Suppressor macrophage treated with lipopolysaccharide for 1 hour (primary cell): Measurements from ENCODE around the gene PPP1R9B.

ENCODE experiments used
- DNase-seq, 3 donors: peaks; one replicate each; pipeline ENCODE4 v3.0.0-alpha.2; 2020 to 2022

PPP1R9B gene

DNA sequence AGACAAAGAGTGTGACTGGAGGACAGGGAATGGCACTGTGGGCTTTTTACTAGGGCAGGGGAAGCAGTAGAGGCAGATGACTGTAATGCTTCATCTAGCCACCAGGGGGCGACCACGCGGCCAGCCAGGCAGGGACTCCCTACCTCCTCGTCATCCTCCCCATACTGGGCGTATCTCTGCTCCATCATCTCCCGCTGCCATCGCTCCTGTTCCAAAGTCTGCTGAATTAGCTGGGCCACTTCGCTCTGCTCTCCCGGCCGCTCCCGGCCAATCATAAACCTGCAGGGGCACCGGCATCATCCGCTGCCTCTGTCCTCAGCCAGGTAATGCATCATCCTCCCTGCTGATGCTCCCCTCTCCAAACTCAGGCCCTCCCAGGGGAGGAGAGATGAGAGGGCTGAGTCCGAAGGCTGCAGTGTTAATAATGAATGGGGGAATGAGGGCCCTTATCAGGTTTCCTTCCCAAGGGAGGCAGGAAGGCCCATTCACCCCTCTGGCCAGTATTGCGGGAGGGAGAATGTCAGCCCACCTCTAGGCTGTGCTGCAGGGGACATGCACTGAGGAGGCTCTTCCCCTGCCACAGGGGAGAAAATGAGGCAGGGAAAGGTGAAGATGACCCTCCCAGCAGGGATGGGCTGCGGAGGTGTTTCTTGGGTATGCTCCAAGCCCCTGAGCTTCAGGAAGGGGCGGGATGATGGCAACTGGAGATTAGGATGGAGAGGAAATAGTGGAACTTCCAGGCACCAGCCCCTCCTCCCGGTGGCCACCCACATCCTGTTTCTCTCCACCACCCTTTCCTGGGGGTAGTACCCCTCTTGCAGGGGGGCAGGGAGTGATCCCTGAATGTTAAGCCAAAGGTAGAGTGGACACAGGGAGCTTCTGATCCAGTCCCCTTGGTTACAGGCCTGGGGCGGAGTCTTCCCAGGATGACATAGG lies 10.3 kb downstream of the PPP1R9B start:
- peak; percentile 83 to 84 (median 83) for DNase-seq

DNA sequence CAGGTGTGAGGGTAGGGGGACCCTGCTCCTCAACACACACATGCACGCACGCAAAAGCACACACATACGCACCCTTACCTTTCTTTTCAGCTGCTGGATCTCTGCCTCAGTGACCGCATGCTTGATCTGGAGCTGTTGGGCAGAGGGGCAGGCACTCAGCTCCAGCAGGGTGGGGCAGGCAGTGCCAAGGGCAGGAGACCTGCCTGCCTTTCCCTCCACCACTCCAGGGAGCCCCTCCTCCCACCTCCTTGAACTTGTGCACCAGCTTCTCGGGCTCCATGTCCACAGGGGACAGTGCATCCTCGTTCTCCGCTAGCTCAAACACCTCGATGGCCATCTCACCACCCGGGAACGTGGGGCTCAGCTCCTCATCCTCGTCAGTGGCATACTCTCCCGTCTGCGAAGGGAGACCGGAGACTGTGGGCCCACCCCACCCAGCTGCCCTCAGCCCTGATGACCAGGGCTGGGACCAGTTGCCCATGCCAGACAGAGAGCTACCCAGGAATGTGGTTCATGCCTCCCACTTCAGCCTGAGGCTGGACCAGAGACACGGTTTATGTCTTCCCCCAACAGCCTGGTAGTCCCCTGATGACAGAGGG lies 11.2 kb downstream of the PPP1R9B start:
- no peak for DNase-seq

DNA sequence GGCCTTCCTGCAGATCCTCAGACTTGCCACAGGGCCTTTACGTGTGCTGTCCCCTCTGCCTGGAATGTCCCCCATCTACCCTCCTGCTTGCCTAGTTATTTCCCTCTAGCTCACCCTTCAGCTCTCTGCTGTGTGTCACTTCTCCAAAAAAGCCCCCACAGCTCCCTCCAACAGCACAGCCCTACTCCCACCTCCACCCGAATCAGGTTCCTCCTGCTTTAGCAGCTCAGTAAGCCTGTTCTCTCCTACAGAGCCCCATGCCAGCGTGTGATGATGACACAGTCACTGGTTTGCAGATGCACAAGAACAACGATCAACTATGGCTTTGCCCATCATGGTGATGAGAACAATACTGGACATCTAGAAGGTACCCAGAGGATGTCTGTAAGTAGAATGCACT lies 13.4 kb downstream of the PPP1R9B start:
- peak; percentile 70 to 85 (median 77) for DNase-seq

DNA sequence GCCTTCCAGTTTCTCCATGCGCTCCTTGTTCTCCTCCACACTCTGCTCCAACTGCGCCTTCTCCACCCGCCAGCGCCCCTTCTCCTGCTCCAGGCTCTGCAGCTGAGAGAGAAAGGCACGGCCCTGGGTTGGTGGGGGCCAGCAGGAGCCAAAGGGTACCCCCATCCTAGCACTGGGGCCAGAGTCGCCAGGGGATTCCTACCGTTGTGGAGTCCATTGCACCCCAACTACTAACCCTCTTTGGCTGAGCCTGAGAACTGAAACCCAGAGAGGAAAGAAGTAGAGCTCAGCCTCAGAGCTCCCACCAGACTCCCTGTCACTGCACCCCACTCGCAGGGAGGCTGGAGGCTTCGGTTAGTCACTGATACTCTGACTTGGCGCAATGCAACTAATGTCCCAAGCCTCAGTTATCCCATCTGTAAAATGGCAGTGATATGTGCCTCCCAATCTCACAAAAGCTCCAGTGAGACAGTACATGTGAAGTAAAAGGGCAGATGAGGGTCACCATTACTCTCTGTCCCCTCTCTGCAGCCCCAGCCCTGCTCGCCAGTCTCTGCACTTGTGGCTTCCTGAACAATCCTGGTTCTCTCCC lies 14.3 kb downstream of the PPP1R9B start:
- no peak for DNase-seq

DNA sequence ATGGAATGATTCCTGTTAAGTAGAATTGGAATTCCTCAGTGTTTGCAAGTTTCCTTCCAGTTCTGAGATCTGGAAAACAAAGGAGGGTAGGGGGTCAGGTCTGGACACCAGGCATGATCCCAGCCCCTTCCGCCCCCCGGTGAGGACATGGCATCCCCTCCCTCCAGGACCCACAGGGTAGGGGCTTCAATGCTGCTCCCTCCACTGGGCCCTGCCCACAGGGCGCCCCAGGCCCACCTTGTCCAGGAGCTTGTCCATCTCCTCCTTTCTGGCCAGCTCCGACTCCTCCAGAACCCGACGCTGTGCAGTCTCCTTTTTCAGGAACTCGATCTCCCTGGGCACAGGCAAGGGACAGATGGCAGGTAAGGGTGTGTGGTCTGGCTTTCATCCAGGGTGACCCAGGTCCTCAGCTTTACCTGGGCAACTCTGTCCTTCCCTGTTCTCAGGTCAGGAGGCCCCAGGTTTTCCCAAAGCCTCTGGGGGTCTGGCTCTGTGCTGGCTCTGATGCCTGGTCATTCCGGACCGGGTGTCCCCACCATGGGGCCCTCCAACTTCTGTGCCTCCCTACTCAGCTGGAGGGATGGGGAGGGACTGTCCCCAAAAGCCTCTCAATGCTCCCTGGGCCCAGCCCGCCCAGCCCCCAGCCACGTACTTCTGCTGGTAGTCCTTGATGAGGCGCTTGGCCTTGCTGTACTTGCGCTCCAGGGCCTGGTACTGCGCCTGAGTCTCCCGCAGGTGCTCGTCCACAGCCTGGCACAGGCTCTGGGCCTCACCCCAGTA lies 15.0 kb downstream of the PPP1R9B start:
- no peak for DNase-seq

DNA sequence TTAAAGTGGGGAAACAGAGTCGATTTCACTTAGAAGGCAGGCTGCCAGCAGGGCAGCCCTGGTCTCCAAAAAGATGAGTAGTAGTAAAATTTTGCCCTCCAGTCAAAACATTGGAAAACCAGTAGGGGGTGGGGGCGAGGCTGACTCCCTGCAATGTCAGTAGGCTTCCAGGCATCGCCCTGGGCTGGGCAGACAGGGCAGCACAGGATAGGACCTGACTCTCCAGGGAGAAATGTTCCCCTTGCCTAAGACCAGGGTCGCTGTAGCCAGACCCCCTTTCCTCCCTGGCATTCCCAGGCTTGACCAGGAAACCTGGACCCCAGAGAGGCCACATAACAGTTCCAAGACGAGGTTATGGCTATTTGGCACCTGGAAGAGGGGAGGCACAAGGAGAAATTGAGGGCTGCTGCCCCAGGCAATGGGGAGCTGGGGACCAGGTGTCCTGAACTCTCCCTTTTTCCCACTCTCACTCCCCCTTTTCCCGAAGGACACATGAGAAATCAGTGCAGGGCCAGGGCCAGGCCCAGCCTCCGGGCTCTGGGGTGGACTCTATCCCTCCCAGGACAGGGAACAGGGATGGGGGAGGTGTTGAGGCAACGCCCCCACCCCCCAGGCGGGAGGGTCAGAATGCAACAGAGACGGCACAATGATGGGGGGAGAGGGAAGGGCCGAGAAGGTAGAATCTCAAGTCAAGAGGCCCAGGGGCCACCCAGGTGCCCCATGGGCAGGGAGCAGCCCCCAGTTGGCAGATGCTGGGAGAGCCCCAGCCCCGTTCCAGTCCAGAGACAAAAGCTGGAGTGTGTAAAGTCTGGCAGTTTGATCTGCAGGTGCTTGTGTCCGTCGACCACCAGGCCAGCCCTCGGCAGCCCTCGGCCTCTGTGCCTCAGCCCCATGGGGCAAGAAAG lies 16.0 kb downstream of the PPP1R9B start:
- no peak for DNase-seq

DNA sequence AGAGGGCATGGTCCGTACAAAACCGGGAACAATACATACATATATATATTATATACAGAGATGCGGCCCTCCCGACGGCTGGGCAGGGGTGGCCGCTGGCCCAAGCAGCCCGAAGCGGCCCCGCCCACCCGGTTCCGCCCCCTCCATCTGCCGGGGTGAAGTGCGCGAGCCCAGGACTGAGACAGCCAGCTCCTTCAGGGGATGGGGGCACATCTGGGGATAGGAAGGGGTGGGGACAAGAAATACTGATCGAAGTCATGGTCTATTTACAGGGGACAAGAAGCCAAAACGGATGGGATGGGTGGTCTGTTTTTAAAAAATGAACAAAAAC lies 16.7 kb downstream of the PPP1R9B start:
- DNase-seq: no peak

DNA sequence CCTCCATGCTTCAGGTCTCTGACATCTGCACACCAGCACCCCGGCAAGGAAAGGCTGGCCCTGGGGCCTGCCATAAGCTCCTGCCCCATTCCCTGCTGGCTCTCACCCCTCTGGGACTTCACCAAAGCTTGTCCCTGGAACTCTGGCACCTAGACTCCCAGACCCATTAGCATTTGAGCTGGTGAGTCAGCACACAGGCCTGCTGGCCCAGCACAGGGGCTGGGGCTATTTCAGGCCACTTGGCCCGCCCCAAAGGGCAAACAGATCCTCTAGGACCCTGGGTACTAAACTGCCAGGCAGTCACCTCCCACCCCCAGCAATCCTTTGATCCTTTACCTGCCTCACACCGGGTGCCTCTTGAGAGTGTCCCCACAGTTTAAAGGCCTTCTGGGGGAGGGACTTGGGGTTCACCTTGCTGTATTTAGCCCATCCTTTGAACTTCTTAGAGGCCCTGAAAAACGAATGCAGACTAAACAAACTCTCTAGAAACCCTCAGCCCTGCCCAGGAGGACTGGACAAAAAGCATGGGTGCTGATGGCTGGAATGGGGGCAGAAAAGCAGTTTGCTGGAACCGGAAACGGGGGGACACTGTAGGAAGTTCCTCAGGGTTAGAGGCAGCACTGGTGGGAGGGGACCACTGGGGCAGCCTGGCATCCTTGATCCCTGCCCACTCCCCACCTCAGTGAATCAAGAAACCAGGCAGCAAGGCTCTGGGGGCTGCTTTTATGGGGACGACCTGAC lies 17.3 kb downstream of the PPP1R9B start:
- no peak for DNase-seq

DNA sequence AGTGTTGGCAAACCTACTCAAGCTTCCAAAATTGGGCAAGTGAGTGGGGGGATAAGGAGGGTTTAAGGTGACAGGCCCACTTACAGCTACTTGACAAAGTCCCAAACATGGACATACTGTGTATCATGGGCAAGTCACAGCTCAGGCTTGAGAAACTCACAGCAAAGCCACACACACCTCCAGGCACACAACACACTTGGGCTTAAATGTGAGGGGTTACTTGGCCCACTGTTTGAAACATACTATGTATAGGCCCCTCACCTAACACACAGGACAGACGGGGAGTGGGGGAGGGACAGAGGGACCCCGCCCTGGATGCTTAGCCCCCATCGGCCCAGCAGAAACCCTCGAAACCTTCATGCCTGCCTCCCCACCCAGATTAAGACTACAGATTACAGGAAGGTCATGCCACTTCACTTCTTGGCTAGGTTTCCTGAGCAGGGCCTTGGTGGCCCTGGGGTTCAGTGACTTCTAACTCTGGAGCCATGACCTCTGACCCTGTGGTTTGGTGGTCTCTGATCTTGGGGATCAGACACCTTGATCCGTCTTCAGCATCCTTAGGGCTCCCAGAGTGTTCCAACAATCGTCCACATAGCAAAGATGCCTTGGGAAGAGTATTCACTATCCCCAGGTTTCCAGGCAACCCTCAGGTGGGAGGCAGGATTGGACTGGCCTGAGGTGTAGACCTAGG lies 18.2 kb downstream of the PPP1R9B start:
- no peak for DNase-seq

DNA sequence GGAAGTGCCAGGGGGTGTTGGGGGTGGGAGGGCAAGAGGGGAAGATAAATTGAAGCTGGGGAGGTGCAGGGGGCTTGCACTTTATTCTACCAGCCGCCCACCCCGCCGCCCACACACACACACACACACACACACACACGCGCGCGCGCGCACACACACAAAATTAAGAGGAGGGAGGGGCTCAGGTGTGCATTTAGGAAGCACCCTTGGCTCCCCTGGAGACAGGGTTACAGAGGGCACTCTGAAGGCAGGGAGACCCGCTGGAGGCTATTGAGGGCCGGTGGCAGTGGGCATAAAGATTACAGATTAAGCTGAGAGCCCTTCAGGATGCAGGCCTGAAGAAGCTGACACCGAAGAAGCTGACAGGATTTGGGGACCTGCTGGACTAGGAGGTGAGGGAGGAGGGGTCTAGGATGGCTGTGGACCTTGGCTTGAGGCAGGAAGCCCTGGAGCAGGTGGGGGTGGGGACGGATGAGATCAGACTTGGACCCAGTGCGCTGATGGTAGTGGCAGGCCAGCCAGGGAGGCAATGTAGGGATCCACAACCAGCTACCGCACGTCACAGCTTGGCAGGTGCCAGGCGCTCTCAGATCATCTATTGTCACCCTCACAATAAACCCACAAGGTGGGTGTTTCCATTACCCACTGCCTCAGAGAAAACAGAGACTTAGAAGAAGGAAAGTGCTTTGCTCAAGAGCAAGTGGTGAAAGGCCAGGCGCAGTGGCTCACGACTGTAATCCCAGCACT lies 19.7 kb downstream of the PPP1R9B start:
- no peak for DNase-seq

DNA sequence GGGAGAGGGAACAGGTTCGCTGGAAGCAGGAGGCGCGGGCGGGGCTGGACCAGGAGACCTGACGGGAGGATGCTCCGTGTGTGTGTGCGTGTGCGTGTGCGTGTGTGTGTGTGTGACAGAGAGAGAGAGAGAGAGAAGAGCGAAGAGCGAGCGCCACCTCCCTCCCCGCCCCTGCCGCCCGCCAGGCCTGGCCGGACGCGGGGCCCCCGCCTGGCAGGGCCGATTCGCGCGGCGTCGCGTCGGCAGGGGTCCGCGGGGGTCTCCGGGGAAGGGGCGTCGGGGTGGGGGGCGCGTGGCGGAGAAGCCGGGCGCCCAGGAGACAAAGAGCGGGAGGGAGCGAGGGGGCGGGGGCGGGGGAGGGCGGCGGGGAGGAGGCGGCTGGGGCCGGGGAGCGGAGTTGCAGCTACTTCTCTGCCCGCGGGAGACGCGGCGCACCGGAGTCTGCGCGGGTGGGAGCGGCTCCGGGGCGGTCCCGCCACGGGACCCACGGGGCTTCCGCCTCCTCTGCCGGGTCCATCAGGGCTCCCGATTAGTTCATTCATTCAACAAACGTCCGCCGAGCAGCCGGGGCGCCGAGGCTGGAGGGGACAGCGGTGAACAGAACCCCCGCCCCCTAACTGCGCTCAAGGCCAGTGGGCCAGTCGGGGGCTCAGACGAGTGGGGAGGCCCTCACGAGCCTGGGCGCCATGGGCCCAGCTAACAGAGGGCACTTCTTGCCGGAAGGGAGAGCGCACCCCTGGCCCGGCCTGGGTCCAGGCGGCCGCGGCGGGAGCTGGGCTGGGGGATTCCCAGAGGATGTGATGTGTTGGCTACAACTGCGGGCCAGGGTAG lies 20.5 kb downstream of the PPP1R9B start, which contains the start of gene SAMD14:
SAMD14 (minus strand) TSS at position 433 of the 831 bp plus-strand sequence. CDS start 5,201 bp downstream, outside the sequence.
- peak; percentile 80 to 91 (median 80) for DNase-seq

DNA sequence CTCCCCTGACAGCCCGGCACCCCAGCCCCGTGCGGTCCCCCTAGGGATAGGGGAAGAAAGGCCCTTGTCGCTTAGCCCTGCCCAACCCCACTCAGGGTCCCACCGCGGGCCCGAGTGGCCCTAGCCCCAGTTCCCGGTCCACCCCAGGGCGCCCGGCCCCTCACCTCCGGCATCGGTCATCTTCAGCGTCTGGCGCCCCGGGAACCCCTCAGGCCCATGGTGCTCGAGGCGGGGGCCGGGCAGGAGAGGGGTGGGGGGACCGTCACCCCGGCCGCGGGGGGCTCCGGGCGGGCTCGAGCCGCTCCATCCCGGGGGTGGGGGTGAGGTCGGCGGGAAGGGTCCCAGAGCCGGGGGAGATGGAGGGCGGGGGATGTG lies 21.1 kb downstream of the PPP1R9B start:
- DNase-seq: no peak

DNA sequence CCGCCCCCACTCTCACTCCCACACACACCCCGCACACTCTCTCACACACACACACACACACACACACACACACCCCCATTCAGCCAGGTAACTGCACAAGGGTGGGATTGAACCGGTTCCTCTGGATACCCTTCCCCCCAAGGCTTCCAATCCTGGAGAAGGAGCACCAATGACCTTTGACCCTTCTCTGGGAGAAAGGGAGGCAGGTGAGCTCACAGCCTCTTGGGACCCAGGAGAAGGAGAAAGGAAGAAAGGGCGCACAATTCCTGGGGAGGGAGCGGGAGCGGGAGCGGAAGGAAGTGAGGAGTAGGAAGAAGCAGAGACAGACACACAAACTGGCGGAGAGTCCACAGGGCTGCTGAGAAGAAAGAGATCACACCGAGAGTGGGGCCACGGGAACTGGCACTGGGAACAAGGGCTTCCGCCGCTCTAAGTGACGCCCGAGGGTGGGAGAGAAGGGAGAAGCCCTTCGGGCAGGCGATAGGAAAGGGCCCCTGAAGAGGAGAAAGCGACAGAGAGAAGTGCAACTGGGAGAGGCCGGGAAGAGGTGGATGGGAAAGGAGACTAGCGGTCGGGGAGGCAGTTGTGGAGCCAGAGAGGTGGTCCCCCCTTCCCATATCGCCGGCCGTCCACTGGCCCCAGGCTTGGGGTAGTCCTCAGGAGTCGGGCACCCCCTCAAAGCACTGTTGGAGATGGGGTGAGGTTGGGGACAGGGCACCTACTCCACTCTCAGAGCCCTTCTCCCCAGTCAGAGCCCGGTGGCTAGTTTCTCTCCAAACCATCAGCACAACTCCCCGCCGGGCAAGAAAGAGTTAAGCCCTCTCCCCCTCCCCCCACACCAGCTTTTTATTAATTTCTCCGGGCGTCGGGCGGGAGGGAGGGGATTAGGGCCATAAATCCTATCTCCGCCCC lies 21.8 kb downstream of the PPP1R9B start:
- peak; percentile 42 to 57 (median 50) for DNase-seq

DNA sequence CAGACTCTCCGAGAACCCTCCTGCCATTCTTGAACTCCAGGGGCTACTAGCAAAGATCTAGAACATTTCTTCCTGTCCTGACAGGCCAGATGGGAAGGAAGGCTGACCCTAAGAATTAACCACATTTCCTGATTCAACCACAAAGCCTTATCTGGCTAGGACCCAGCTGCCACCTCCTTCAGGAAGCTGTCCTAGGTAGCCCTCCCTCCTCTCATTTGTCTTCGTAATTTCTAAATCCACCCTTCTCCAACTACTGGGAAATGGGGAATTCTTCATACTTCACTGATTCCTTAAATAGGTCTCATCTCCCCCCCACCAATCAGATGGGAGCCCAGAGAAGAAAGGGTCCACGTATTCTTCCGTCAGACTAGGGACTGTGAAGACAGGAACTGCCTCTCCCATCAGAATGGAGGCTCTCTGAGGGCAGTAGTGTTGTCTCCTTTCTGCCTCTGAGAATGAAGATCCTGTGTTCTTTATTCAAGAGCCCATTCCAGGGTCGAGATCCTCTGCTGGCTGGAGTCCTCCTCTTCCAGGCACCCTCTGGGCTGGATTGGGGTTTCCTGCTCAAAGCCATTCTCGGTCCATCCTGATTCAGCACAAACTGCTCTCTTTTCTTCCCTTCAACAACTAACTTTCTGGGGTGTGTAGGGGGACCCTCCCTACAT lies 22.6 kb downstream of the PPP1R9B start:
- peak in 1 of 3 donors; percentile 23 for DNase-seq

DNA sequence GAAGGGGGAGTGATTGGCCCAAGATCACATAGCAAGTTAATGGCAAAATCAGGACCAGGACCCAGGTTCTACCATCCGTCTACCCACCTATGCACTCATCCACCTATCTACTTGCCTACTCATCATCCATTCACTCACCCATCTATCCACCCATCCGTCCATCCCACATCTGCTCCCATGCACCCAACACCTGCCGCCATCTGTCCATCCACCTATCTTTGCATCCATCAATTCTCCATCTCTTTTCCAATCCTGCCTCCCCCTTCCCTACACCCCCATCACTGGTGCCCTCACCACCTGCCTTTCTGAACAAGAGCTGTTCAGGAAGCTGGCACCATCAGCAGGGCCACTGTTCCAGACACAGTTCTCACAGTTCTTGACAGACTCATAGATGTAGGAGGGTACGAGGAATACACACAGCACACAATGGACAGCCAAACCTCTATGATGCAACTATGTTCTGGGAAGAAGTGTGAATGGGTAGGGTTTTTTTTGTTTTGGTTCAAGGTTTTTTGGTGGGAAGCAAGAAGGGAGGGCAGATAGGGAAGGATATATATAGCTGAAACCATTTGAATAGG lies 25.0 kb downstream of the PPP1R9B start:
- no peak for DNase-seq

DNA sequence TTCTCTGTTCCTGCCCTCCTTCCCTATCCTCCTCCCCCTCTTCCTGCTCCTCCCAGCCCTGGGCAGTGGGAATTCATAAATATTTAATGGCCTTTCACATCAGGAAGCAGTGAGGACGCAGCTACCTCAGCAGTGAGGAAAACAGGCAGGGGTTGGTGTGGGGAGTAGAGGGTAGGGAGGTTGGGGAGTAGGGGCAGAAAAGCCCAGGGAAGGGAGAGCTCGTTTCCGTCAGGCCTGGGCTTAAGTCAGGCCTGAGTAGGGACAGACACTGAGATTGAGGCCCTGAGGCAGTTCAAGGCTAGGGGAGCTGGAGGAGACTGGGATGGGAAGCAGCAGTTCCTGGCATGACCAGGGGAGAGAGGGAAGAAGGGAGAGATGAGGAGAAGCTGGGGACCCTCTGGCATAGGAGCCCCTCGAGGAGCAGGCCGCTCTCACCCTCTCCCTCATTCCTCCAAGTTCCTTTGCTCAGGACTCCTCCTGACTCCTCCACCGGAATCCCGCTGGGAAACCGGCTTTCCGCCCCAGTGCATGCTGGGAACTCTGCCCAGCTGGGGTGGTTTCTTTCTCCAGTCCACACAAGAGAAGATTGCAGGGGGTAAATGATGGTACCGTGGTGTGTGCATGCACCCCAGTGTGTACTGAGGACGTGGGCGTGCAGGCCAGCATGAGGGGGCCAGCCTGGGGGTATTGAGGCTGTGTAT lies 26.7 kb downstream of the PPP1R9B start:
- DNase-seq: no peak
